ENCODE data around the gene CST7.

The CST7 gene

GRCh38 chr20:24970754-24971153, 21.7 kb downstream of the CST7 start:
- TF ChIP-seq, protein P1, sequence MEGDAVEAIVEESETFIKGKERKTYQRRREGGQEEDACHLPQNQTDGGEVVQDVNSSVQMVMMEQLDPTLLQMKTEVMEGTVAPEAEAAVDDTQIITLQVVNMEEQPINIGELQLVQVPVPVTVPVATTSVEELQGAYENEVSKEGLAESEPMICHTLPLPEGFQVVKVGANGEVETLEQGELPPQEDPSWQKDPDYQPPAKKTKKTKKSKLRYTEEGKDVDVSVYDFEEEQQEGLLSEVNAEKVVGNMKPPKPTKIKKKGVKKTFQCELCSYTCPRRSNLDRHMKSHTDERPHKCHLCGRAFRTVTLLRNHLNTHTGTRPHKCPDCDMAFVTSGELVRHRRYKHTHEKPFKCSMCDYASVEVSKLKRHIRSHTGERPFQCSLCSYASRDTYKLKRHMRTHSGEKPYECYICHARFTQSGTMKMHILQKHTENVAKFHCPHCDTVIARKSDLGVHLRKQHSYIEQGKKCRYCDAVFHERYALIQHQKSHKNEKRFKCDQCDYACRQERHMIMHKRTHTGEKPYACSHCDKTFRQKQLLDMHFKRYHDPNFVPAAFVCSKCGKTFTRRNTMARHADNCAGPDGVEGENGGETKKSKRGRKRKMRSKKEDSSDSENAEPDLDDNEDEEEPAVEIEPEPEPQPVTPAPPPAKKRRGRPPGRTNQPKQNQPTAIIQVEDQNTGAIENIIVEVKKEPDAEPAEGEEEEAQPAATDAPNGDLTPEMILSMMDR (IDR thresholded peaks at IDR 0.05; ENCODE audit: extremely low read depth, insufficient read depth, missing control alignments) = no peak
- in situ Hi-C loops (cut with MboI; ENCODE audit: low pct_unique_long_range_greater_than_20kb, low sequenced_read_pairs, unreplicated experiment) = no loop called here
- no peak for DNase-seq (ENCODE audit: low spot score)

GRCh38 chr20:24971376-24972101, 22.5 kb downstream of the CST7 start:
- TF ChIP-seq, protein P1 (IDR thresholded peaks at IDR 0.05; ENCODE audit: extremely low read depth, insufficient read depth, missing control alignments) = no peak
- no peak for DNase-seq (ENCODE audit: low spot score)
- in situ Hi-C loops (cut with MboI; ENCODE audit: low pct_unique_long_range_greater_than_20kb, low sequenced_read_pairs, unreplicated experiment) = no loop called here

DNA sequence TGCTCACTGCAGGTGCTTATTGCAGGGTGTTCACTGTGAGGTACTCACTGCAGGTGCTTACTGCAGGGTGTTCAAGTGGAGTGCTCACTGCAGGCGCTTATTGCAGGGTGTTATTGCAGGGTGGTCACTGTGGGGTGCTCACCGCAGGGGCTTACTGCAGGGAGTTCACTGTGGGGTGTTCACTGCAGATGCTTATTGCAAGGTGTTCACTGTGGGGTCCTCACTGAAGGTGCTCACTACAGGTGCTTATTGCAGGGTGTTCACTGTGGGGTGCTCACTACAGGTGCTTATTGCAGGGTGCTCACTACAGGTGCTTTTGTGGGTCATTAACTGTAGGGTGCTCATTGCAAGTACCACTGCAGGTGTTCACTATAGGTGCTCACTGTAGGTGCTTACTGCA, 23.3 kb downstream of the CST7 start:
- DNase-seq (ENCODE audit: low spot score) = no peak
- in situ Hi-C loops (cut with MboI; ENCODE audit: low pct_unique_long_range_greater_than_20kb, low sequenced_read_pairs, unreplicated experiment) = no loop called here
- TF ChIP-seq, protein P1 (IDR thresholded peaks at IDR 0.05; ENCODE audit: extremely low read depth, insufficient read depth, missing control alignments) = no peak

DNA sequence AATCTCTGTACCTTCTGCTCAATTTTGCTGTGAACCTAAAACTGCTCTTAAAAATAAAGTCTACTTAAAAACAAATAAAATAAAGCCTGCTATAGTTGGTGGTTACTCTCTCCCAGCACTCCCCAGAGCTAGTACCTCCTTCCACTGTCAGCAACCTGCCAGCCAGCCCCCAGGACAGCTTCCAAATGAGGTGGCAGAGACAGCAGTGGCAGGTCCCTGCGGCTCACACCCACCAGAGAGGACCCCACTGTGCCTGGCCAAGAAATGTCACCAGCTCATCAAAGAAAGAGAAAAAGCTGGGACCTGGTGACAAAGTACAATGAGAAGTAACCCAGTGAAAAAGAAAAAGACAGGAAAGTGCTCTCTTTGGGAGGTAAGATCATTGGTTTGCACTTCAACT, 28.3 kb downstream of the CST7 start:
- in situ Hi-C loops (cut with MboI; ENCODE audit: low pct_unique_long_range_greater_than_20kb, low sequenced_read_pairs, unreplicated experiment) = loop anchor here (25.0 kb wide), 2 partner anchors 210 to 435 kb away; partner anchors contain the start of genes ENTPD6 and GINS1
- DNase-seq (ENCODE audit: low spot score) = no peak

GRCh38 chr20:24977797-24978196, 28.7 kb downstream of the CST7 start:
- in situ Hi-C loops (cut with MboI; ENCODE audit: low pct_unique_long_range_greater_than_20kb, low sequenced_read_pairs, unreplicated experiment) = loop anchor here (25.0 kb wide), 2 partner anchors 210 to 435 kb away; partner anchors contain the start of genes ENTPD6 and GINS1
- DNase-seq (ENCODE audit: low spot score) = no peak
- TF ChIP-seq, protein P1 (IDR thresholded peaks at IDR 0.05; ENCODE audit: extremely low read depth, insufficient read depth, missing control alignments) = no peak

More for the DNA sequence above, 28.3 kb downstream of the CST7 start:
- TF ChIP-seq, protein P1 (IDR thresholded peaks at IDR 0.05; ENCODE audit: extremely low read depth, insufficient read depth, missing control alignments) = no peak

GRCh38 chr20:24978513-24978912, 29.4 kb downstream of the CST7 start:
- in situ Hi-C loops (cut with MboI; ENCODE audit: low pct_unique_long_range_greater_than_20kb, low sequenced_read_pairs, unreplicated experiment) = loop anchor here (25.0 kb wide), 2 partner anchors 209 to 434 kb away; partner anchors contain the start of genes ENTPD6 and GINS1
- no peak for DNase-seq (ENCODE audit: low spot score)
- TF ChIP-seq, protein P1 (IDR thresholded peaks at IDR 0.05; ENCODE audit: extremely low read depth, insufficient read depth, missing control alignments) = no peak

Measured in GM13977 (cell line).